Thyroid gland (tissue), 4 donors: Measurements from ENCODE around the gene FIG4. TPM values are rescaled to one million over a fixed set of nuclear protein-coding genes. Genes with fewer than 3 reads are reported as not detected.

ENCODE experiments used
- DNase-seq, 2 donors: peaks; one replicate each; pipeline ENCODE4 v3.0.0-alpha.2; 2019
- H3K27ac ChIP-seq, 3 donors: fragments of 200-600 bp; sonication (generic); 1 replicate in 2 of 3; 2 replicates in 1 of 3; pipeline ENCODE4 v1.5.1; 2016 to 2019; ENCODE audit warnings: mild to moderate bottlenecking in 1 of 3, moderate library complexity in 1 of 3
- H3K27me3 ChIP-seq: fragments of 200-600 bp; sonication (generic); one replicate; pipeline ENCODE4 v1.5.1; 2019
- H3K36me3 ChIP-seq, 2 donors: fragments of 200-600 bp; sonication (generic); one replicate each; pipeline ENCODE4 v1.5.1; 2016 to 2019
- H3K4me1 ChIP-seq, 2 donors: fragments of 200-600 bp; sonication (generic); one replicate each; pipeline ENCODE4 v1.5.1; 2017 to 2019
- H3K4me3 ChIP-seq, 3 donors: fragments of 200-600 bp; sonication (generic); replicated peaks in 1 of 3; 1 replicate in 2 of 3; 2 replicates in 1 of 3; pipeline ENCODE4 v1.5.1; 2016; ENCODE audit warnings: mild to moderate bottlenecking in 1 of 3
- H3K9me3 ChIP-seq: fragments of 200-600 bp; sonication (generic); one replicate; pipeline ENCODE4 v1.5.1; 2017
- CTCF ChIP-seq, 6 experiments: fragments of 200-600 bp in 3 of 6; fragments of 450-650 bp in 3 of 6; sonication (generic) in 3 of 6; IDR thresholded peaks; one replicate each; pipeline ENCODE4 v1.5.1; 2016 to 2019; ENCODE audit warnings: antibody characterized with exemption in 6 of 6, mild to moderate bottlenecking in 2 of 6, inconsistent platforms in 1 of 6, moderate library complexity in 1 of 6
- POLR2A ChIP-seq, 2 donors: fragments of 450-650 bp; IDR thresholded peaks; one replicate each; pipeline ENCODE4 v1.6.1; 2017; ENCODE audit warnings: antibody characterized with exemption in 2 of 2, mild to moderate bottlenecking in 2 of 2, moderate library complexity in 1 of 2
- WGBS, 2 donors: methylation state at CpG; one replicate each; pipeline ENCODE4 v1.1.5; 2017; 5-methylcytosine and 5-hydroxymethylcytosine counted together
- intact Hi-C: fragments of 100-400 bp; cut with DNase I; formaldehyde crosslinking; loops from one replicate; pipeline ENCODE4 v1.15.1; 2023
- total RNA-seq, 4 donors: library from RNA; depleted of rRNA; stranded (reverse); fragments of >200 nt; gene quantifications; one replicate each; pipeline ENCODE4 v1.2.3, GENCODE V29; 2016

The FIG4 gene
- total RNA-seq, 4 donors from 2014 or later = 11.7 to 17.0 (median 16.6) TPM

GRCh38 chr6:109687271-109687761 lies 3.8 kb upstream of the FIG4 start:
- H3K9me3 ChIP-seq = no peaks in the 10 kb centered on the region
- no peak overlapping the region for H3K27ac ChIP-seq
- intact Hi-C loops = no loop called here
- TF ChIP-seq POLR2A (IDR thresholded peaks at IDR 0.05) (no peak), CTCF (IDR thresholded peaks at IDR 0.05) (no peak)
- no peaks in the 10 kb centered on the region for H3K36me3 ChIP-seq
- H3K27me3 ChIP-seq = no peaks in the 10 kb centered on the region
- DNase-seq = no peak
- H3K4me3 ChIP-seq = no peak overlapping the region
- WGBS, 2 donors = 57 to 75% methylated on average over 2 of the region's 2 CpGs
- H3K4me1 ChIP-seq = peaks cover 0 to 14% of the 10 kb centered on the region in 2 donors

- TF ChIP-seq POLR2A (IDR thresholded peaks at IDR 0.05) (no peak), CTCF (IDR thresholded peaks at IDR 0.05) (no peak)
- peak overlapping the region; percentile 51 to 97 (median 73) for H3K4me3 ChIP-seq
- H3K27ac ChIP-seq = peak overlapping the region; percentile 67 to 88 (median 82)
- no peaks in the 10 kb centered on the region for H3K9me3 ChIP-seq
- H3K4me1 ChIP-seq = peaks cover 0 to 14% of the 10 kb centered on the region in 2 donors
- intact Hi-C loops = loop anchor here (10.0 kb wide), 1 partner anchor 494 kb away; the partner anchor contains the start of gene CDC40
- DNase-seq = peak; percentile 82 to 85
- WGBS, 2 donors = 0 to 1% methylated on average over 24 of the region's 24 CpGs
- no peaks in the 10 kb centered on the region for H3K27me3 ChIP-seq
- no peaks in the 10 kb centered on the region for H3K36me3 ChIP-seq
These were observed 741 bp upstream of the FIG4 start for GRCh38 chr6:109690373-109690736.

DNA sequence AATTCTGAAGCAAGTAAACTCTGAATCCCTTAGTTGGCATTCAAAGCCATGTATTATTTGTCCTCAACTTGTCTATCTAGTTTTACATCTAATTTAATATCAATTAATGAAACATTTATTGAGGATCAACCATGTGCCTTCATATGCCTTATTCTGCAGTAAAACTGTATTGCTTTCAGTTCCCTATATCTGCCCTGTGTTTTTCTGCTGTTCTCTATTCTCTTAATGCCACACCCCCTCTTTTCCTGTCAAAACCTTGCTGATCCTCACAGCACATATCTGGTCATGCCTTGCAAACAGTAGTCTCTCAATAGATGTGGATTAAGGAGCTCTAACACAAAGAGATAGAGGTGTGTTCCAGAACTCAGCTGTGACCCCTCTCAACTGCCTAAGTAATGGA lies 2.0 kb downstream of the FIG4 start:
- H3K36me3 ChIP-seq = no peaks in the 10 kb centered on the region
- no peak overlapping the region for H3K27ac ChIP-seq
- intact Hi-C loops = loop anchor here (10.0 kb wide), 1 partner anchor 492 kb away; the partner anchor contains the start of gene CDC40
- H3K9me3 ChIP-seq = no peaks in the 10 kb centered on the region
- DNase-seq = no peak
- H3K4me1 ChIP-seq = peaks cover 0 to 14% of the 10 kb centered on the region in 2 donors
- no peak for TF ChIP-seq POLR2A (IDR thresholded peaks at IDR 0.05)
- TF ChIP-seq CTCF (IDR thresholded peaks at IDR 0.05) = no peak
- no peaks in the 10 kb centered on the region for H3K27me3 ChIP-seq
- H3K4me3 ChIP-seq = no peak overlapping the region

GRCh38 chr6:109695468-109695867 lies 4.4 kb downstream of the FIG4 start:
- Histone ChIP-seq H3K4me3 (no peak overlapping the region), H3K36me3 (no peaks in the 10 kb centered on the region), H3K27ac (no peak overlapping the region), H3K9me3 (no peaks in the 10 kb centered on the region), H3K4me1 (peaks cover 0 to 8% of the 10 kb centered on the region in 2 donors), H3K27me3 (no peaks in the 10 kb centered on the region)
- DNase-seq = no peak
- TF ChIP-seq CTCF (IDR thresholded peaks at IDR 0.05) = no peak
- TF ChIP-seq POLR2A (IDR thresholded peaks at IDR 0.05) = no peak
- WGBS, 2 donors = 62 to 71% methylated on average over 4 of the region's 4 CpGs
- intact Hi-C loops = loop anchor here (10.0 kb wide), 1 partner anchor 489 kb away; the partner anchor contains the start of gene CDC40

GRCh38 chr6:109696355-109696754 lies 5.3 kb downstream of the FIG4 start:
- no peak for DNase-seq
- TF ChIP-seq CTCF (IDR thresholded peaks at IDR 0.05) (no peak), POLR2A (IDR thresholded peaks at IDR 0.05) (no peak)
- no peaks in the 10 kb centered on the region for H3K27me3 ChIP-seq
- intact Hi-C loops = loop anchor here (10.0 kb wide), 1 partner anchor 488 kb away; the partner anchor contains the start of gene CDC40
- H3K36me3 ChIP-seq = no peaks in the 10 kb centered on the region
- no peak overlapping the region for H3K4me3 ChIP-seq
- 96 to 98% methylated on average over 5 of the region's 5 CpGs for WGBS, 2 donors
- no peaks in the 10 kb centered on the region for H3K9me3 ChIP-seq
- peaks cover 0 to 8% of the 10 kb centered on the region in 2 donors for H3K4me1 ChIP-seq
- no peak overlapping the region for H3K27ac ChIP-seq
